ENCODE measurements around the gene DNAJA4. TPM values are rescaled to one million over a fixed set of nuclear protein-coding genes. Genes with fewer than 3 reads are reported as not detected.

The DNAJA4 gene
- total and polyA plus RNA-seq, 2 of the 8 experiments (the other 6 are each of a cell fraction or from before 2014, with no cell fraction given) = 3.6 to 6.2 TPM

DNA sequence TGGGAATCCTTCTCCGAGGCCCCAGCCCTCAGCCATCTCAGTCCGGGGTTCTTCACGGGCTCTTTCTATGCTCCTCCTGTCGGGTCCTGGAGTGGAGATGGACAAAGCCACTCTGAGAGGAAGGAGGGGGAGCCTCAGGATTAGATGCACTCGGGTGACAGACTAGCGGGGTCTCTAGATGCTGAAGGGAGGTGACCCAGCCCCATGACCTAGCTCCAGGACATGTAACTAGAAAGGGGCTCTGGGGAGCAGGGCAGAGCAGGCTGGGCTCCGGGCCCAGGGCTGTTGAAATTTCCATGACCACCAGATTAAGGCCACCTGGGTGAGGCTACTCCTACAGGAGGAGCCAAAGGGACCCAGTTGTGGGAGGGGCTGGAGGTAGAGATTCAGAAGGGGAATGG is 49.8 kb downstream of the DNAJA4 start:
- no peak overlapping the region; a peak in 1 of 4 replicates for H3K4me2 ChIP-seq (ENCODE audit: insufficient read depth in 1 of 2, low read depth in 2 of 2, low read length in 2 of 2)
- no peak overlapping the region for H4K5ac ChIP-seq (ENCODE audit: insufficient read length, low read depth, low read length)
- no peak overlapping the region for H2BK20ac ChIP-seq (ENCODE audit: low read length)
- no peak overlapping the region for H2BK15ac ChIP-seq (ENCODE audit: low read length)
- H3K23ac ChIP-seq (ENCODE audit: insufficient read length) = no peak overlapping the region
- no peaks in the 10 kb centered on the region for H3K9me3 ChIP-seq (ENCODE audit: insufficient read depth in 2 of 2, low read depth in 1 of 2, low read length in 1 of 2)
- FAIRE-seq (no peak), DNase-seq (ENCODE audit: low read depth in 1 of 2, low spot score in 2 of 2) (no peak)
- H3K56ac ChIP-seq (replicated peaks; ENCODE audit: insufficient read length, low read depth, low read length) = no peak overlapping the region
- H3K23me2 ChIP-seq (ENCODE audit: low read depth, low read length) = no peaks in the 10 kb centered on the region
- POLR2A ChIA-PET (ENCODE audit: partially characterized antibody) = interaction anchor here (2.5 kb wide), 1 partner anchor 28 kb away, joined by 6 read pairs; no protein-coding TSS in a partner anchor
- no peak overlapping the region for H3K27ac ChIP-seq (ENCODE audit: low read depth, low read length)
- H2BK120ac ChIP-seq (replicated peaks; ENCODE audit: low read depth, low read length) = no peak overlapping the region
- H4K20me1 ChIP-seq (replicated peaks in 1 of 2; ENCODE audit: control insufficient read depth in 1 of 2, insufficient read depth in 2 of 2, low read length in 2 of 2) = no peaks in the 10 kb centered on the region
- no peaks in the 10 kb centered on the region for H3K36me3 ChIP-seq (ENCODE audit: control insufficient read depth in 2 of 4, insufficient read depth in 4 of 4, low read length in 3 of 4)
- H3K27me3 ChIP-seq (replicated peaks in 1 of 4; ENCODE audit: control insufficient read depth in 3 of 4, extremely low read depth in 1 of 4, insufficient read depth in 3 of 4, low read length in 3 of 4) = no peaks in the 10 kb centered on the region
- no peak overlapping the region for H3K18ac ChIP-seq (ENCODE audit: extremely low read depth, low read length)
- H2BK5ac ChIP-seq (ENCODE audit: low read depth, low read length) = no peak overlapping the region
- no peak overlapping the region; the same call in 1 of the 2 replicates for H4K8ac ChIP-seq (ENCODE audit: extremely low read depth, insufficient read depth, low read length)
- no peak overlapping the region for H3K9ac ChIP-seq (replicated peaks in 1 of 4; ENCODE audit: extremely low read depth in 1 of 4, low read depth in 3 of 4, low read length in 3 of 4)
- H2BK12ac ChIP-seq (ENCODE audit: low read depth, low read length) = no peak overlapping the region
- no peak overlapping the region for H3K4me3 ChIP-seq (ENCODE audit: extremely low read depth in 1 of 4, insufficient read depth in 2 of 4, low read depth in 3 of 4, low read length in 4 of 4)
- peaks cover 0 to 23% (median 12%) of the 10 kb centered on the region in 4 experiments; a peak in 6 of 7 replicates for H3K4me1 ChIP-seq (replicated peaks in 1 of 4; ENCODE audit: control insufficient read depth in 3 of 4, insufficient read depth in 4 of 4, low read length in 3 of 4)
- no peak overlapping the region for H4K91ac ChIP-seq (replicated peaks; ENCODE audit: insufficient read length, low read length)
- WGBS, 2 experiments (ENCODE audit: extremely low coverage in 1 of 2, insufficient coverage in 1 of 2, insufficient read length in 1 of 2, insufficient replicate concordance in 2 of 2, low coverage in 1 of 2, low lambda C conversion rate in 2 of 2, missing lambda C conversion rate in 1 of 2) = 90% methylated on average over 7 of the region's 7 CpGs; no CpG with 5 or more reads in 1 of the 2 experiments
- CTCF ChIA-PET (ENCODE audit: partially characterized antibody) = interaction anchor here (0.6 to 13.0 kb wide), 10 partner anchors 11 to 168 kb away, joined by 3 to 104 read pairs (median 4); partner anchors contain the start of gene CRABP1
- no peak overlapping the region for H2AK5ac ChIP-seq (ENCODE audit: low read depth, low read length)
- no peak overlapping the region for H3K14ac ChIP-seq (ENCODE audit: insufficient read length)
- no peaks in the 10 kb centered on the region for H3K79me2 ChIP-seq (ENCODE audit: control insufficient read depth in 1 of 2, insufficient read depth in 2 of 2, low read length in 2 of 2)
- 0 out of 2 replicates have a peak overlapping the region, but pooled peaks have one; percentile 21 for H2AFZ ChIP-seq (ENCODE audit: low read length)
- no peak overlapping the region for H3K4ac ChIP-seq (replicated peaks; ENCODE audit: insufficient read length, low read depth, low read length)
- no peaks in the 10 kb centered on the region for H3K79me1 ChIP-seq (ENCODE audit: low read depth, low read length)
- TF ChIP-seq TAF7 (optimal IDR thresholded peaks at IDR 0.05; ENCODE audit: borderline replicate concordance, low read depth, low read length) (no peak), MAFK (IDR thresholded peaks at IDR 0.05; ENCODE audit: low read depth, low read length) (no peak), POLR2A (IDR thresholded peaks at IDR 0.05; ENCODE audit: control extremely low read depth in 1 of 2, low read depth in 2 of 2, low read length in 2 of 2) (no peak), GABPA (IDR thresholded peaks at IDR 0.05; ENCODE audit: borderline replicate concordance, insufficient read depth, low read length) (no peak), SUZ12 (IDR thresholded peaks at IDR 0.05; ENCODE audit: low read length) (no peak), PHF8 (conservative IDR thresholded peaks at IDR 0.05; ENCODE audit: low read depth, low read length) (no peak)
